BJ (cell line): ENCODE results near the gene INTS13. TPM values are rescaled to one million over a fixed set of nuclear protein-coding genes. Genes with fewer than 3 reads are reported as not detected.
"Not testable (repeated sequence)": the region's sequence is repeated elsewhere in the genome, so short reads cannot be mapped to it uniquely, and the experiment has no call there.

ENCODE experiments used
- CTCF ChIA-PET: fragments of 350-600 bp; formaldehyde crosslinking; extraction: SDS; loops from one replicate; lab custom pipeline; 2021; ENCODE audit warnings: antibody characterized with exemption, inconsistent platforms; lab: Yijun Ruan, JAX
- POLR2A ChIA-PET: fragments of 300-600 bp; sonication (Branson Sonifier 250); formaldehyde crosslinking; extraction: SDS; loops from one replicate; lab custom pipeline; 2021; ENCODE audit warnings: antibody characterized with exemption; lab: Charles Lee
- DNase-seq: peaks from one replicate; pipeline ENCODE4 v3.0.0-alpha.2; 2011; ENCODE audit warnings: low read depth
- H3K27me3 ChIP-seq: 2 replicates; pipeline ENCODE4 v1.6.0; 2011; ENCODE audit warnings: low read length; ENCODE audit not compliant: control insufficient read depth, insufficient read depth
- H3K36me3 ChIP-seq: 2 replicates; pipeline ENCODE4 v1.5.1; 2011; ENCODE audit warnings: low read length; ENCODE audit not compliant: control insufficient read depth, insufficient read depth
- H3K4me3 ChIP-seq: 2 replicates; pipeline ENCODE4 v1.5.1; 2011; ENCODE audit warnings: low read depth, mild to moderate bottlenecking, control low read depth, low read length
- CTCF ChIP-seq: IDR thresholded peaks from 2 replicates; pipeline ENCODE4 v1.5.1; 2011; ENCODE audit warnings: low read depth, mild to moderate bottlenecking, control low read depth, inconsistent platforms, low read length, moderate library complexity; ENCODE audit not compliant: insufficient read depth
- polyA plus RNA-seq: library from polyadenylated mRNA; depleted of rRNA; stranded (reverse); fragments of >200 nt; gene quantifications from 2 replicates; pipeline ENCODE4 v1.2.3, GENCODE V29; 2011

Gene INTS13
- polyA plus RNA-seq, 1 experiment: 11.4 TPM

DNA sequence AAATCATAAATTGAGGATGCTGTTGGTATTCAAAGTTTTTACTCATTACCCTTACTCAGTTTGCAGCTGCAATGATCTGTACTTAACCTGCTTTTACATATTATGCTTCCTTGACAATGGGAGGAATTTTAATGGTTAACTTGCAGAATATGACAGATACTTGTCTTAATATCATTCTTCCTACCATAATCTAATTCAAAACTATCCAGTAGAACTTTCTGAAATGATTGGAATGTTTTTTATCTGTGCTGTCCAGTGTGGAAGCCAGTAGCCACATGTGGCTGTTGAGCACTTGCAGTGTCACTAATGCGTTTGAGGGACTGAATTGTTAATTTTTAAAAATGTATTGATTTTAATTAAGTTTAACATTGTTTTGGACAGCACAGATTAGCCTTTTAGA lies 24.0 kb upstream of the INTS13 start:
- DNase-seq: no peak
- no peak overlapping the region for H3K4me3 ChIP-seq
- no peak for TF ChIP-seq CTCF
- POLR2A ChIA-PET: no interaction called here
- H3K27me3 ChIP-seq: no peaks in the 10 kb centered on the region
- CTCF ChIA-PET: no interaction called here
- H3K36me3 ChIP-seq: peaks cover 2% of the 10 kb centered on the region

DNA sequence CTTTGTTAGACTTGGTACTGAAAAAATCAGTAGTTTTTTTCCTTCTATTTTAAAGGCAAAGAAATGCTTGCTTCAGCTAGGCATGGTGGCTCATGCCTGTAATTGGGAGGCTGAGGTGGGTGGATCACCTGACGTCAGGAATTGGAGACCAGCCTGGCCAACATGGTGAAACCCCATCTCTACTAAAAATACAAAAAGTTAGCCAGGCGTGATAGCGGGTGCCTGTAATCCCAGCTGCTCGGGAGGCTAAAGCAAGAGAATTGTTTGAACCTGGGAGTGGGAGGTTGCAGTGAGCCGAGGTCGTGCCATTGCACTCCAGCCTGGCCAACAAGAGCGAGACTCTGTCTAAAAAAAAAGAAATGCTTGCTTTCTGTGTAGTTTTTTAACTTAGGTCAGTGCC lies 23.6 kb upstream of the INTS13 start:
- H3K27me3 ChIP-seq, H3K4me3 ChIP-seq, POLR2A ChIA-PET, H3K36me3 ChIP-seq, CTCF ChIA-PET, DNase-seq: not testable (repeated sequence)

DNA sequence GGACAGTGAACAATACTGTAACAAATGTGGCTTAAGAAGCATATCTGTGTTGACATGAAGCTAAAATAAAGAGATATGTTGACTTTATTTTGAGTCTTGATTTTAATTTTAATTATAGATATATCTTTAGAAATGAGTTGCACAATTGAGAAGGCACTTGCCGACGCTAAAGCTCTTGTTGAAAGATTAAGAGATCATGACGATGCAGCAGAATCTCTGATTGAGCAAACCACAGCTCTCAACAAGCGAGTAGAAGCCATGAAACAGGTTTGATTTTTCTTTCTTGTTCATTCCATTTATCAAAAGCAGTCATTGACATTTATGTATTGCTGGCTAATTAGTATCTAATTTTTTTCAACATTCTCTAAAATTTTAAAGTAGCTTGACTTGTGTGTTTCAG lies 16.2 kb upstream of the INTS13 start:
- TF ChIP-seq CTCF: no peak
- DNase-seq: no peak
- ChIA-PET POLR2A (interaction anchor here (0.5 kb wide), 1 partner anchor 23 kb away, joined by 6 read pairs; no protein-coding TSS in a partner anchor), CTCF (no interaction called here)
- Histone ChIP-seq H3K36me3 (peaks cover 3% of the 10 kb centered on the region), H3K4me3 (no peak overlapping the region), H3K27me3 (no peaks in the 10 kb centered on the region)

GRCh38 chr12:26953447-26953846 lies 15.7 kb upstream of the INTS13 start:
- Histone ChIP-seq H3K36me3 (peaks cover 3% of the 10 kb centered on the region), H3K27me3 (no peaks in the 10 kb centered on the region), H3K4me3 (no peak overlapping the region)
- TF ChIP-seq CTCF: no peak
- CTCF ChIA-PET: no interaction called here
- POLR2A ChIA-PET: no interaction called here
- DNase-seq: no peak

GRCh38 chr12:26948309-26948708 lies 10.5 kb upstream of the INTS13 start:
- no peak for DNase-seq
- ChIA-PET POLR2A (no interaction called here), CTCF (no interaction called here)
- H3K36me3 ChIP-seq: no peaks in the 10 kb centered on the region
- TF ChIP-seq CTCF: no peak
- no peaks in the 10 kb centered on the region for H3K27me3 ChIP-seq
- H3K4me3 ChIP-seq: no peak overlapping the region

DNA sequence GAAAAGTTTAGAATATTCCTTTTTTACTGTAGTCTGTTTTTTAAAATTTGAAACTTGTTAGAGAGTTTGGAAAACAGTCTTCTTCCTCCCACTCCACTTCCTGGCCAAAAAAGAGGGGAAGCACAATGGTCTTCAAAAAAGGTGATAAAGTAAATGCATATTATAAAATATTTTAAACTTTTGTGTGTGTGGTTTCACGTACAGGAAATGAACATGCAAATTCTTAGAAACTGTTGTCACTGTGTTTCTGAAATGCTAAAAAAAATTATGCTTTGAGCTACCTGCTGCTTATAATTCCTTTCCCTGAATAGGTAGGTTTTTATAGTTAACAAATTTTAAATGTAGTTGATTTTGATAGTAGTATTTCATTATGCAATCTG lies 3.4 kb upstream of the INTS13 start:
- H3K27me3 ChIP-seq: no peaks in the 10 kb centered on the region
- H3K4me3 ChIP-seq: no peak overlapping the region
- ChIA-PET POLR2A (no interaction called here), CTCF (interaction anchor here (0.9 kb wide), 1 partner anchor 16 kb away, joined by 3 read pairs; no protein-coding TSS in a partner anchor)
- no peaks in the 10 kb centered on the region for H3K36me3 ChIP-seq
- no peak for DNase-seq
- TF ChIP-seq CTCF: no peak
